Endothelial cell of umbilical vein (primary cell): ENCODE measurements around the gene FLVCR2.

ENCODE experiments used
- EZH2 ChIP-seq: IDR thresholded peaks from 2 replicates; pipeline ENCODE4 v1.6.1; 2012; ENCODE audit warnings: borderline replicate concordance, low read depth, mild to moderate bottlenecking, moderate library complexity, low read length, inconsistent platforms; ENCODE audit not compliant: severe bottlenecking
- FOS ChIP-seq: IDR thresholded peaks from 2 replicates; pipeline ENCODE4 v1.6.1; 2011; ENCODE audit warnings: mild to moderate bottlenecking, low read length, moderate library complexity, borderline replicate concordance; ENCODE audit not compliant: insufficient read depth
- JUN ChIP-seq: IDR thresholded peaks from 2 replicates; pipeline ENCODE4 v1.6.1; 2011; ENCODE audit warnings: borderline replicate concordance, low read depth; ENCODE audit not compliant: insufficient read length, insufficient read depth
- MYC ChIP-seq: IDR thresholded peaks from one replicate; pipeline ENCODE4 v1.6.1; 2011; ENCODE audit warnings: mild to moderate bottlenecking, low read depth, low read length
- POLR2A ChIP-seq: IDR thresholded peaks from 2 replicates; pipeline ENCODE4 v1.6.1; 2012; ENCODE audit warnings: low read depth, mild to moderate bottlenecking, control low read depth, low read length
- POLR2AphosphoS5 ChIP-seq: IDR thresholded peaks from 2 replicates; pipeline ENCODE4 v1.6.1; 2012; ENCODE audit warnings: low read depth, mild to moderate bottlenecking, control low read depth, low read length, moderate library complexity; ENCODE audit not compliant: insufficient read depth
- TF ChIP-seq, protein P1 (sequence below), 2 donors: IDR thresholded peaks; 1 replicate in 1 of 2; 2 replicates in 1 of 2; pipeline ENCODE4 v1.5.1; 2011; ENCODE audit warnings: low read length in 2 of 2, mild to moderate bottlenecking in 2 of 2, moderate library complexity in 2 of 2, control low read depth in 1 of 2, inconsistent platforms in 1 of 2, low read depth in 1 of 2; ENCODE audit not compliant: insufficient read depth in 1 of 2; ENCODE audit errors: extremely low read depth in 1 of 2
- TF ChIP-seq, protein P2 (sequence below): IDR thresholded peaks from 2 replicates; pipeline ENCODE4 v1.6.1; 2011; ENCODE audit not compliant: insufficient read depth, insufficient read length

DNA sequence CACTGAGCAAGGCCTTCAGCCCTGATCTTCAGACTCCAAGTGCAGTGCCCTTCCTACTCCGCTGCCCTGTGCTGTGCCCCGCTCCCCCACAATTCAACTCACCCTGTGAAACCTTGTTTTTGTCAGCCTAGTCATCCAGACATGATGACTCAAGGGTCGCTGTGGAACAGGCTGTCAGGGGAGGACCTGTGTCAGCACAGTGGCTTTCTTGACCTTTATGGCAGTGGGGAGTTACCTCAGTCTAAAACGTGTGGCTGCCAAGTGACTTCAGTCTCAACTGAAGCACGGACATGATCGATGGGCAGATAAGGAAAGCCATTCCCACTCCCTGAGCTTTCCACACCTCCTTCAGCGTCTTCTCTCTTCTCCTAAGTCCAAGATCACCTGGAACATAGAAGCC, 16.3 kb upstream of the FLVCR2 start:
- TF ChIP-seq MYC (no peak), EZH2 (no peak), POLR2A (no peak), POLR2AphosphoS5 (no peak), FOS (no peak), JUN (no peak)
- TF ChIP-seq, protein P1, sequence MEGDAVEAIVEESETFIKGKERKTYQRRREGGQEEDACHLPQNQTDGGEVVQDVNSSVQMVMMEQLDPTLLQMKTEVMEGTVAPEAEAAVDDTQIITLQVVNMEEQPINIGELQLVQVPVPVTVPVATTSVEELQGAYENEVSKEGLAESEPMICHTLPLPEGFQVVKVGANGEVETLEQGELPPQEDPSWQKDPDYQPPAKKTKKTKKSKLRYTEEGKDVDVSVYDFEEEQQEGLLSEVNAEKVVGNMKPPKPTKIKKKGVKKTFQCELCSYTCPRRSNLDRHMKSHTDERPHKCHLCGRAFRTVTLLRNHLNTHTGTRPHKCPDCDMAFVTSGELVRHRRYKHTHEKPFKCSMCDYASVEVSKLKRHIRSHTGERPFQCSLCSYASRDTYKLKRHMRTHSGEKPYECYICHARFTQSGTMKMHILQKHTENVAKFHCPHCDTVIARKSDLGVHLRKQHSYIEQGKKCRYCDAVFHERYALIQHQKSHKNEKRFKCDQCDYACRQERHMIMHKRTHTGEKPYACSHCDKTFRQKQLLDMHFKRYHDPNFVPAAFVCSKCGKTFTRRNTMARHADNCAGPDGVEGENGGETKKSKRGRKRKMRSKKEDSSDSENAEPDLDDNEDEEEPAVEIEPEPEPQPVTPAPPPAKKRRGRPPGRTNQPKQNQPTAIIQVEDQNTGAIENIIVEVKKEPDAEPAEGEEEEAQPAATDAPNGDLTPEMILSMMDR (IDR thresholded peaks at IDR 0.05; ENCODE audit: extremely low read depth in 1 of 2, insufficient read depth in 1 of 2, low read depth in 1 of 2, low read length in 2 of 2), result no peak
- TF ChIP-seq, protein P2, sequence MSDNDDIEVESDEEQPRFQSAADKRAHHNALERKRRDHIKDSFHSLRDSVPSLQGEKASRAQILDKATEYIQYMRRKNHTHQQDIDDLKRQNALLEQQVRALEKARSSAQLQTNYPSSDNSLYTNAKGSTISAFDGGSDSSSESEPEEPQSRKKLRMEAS, result no peak
